Kidney (tissue), 14 donors: Measurements from ENCODE around the gene ARTN. TPM values are rescaled to one million over a fixed set of nuclear protein-coding genes. Genes with fewer than 3 reads are reported as not detected.

ENCODE experiments used
- DNase-seq, 5 donors: peaks; one replicate each; pipeline ENCODE4 v3.0.0-alpha.2; 2013 to 2020
- FAIRE-seq: peaks from 2 replicates; lab custom pipeline; 2012; peaks lifted over from hg19 to GRCh38; lab: Jason Lieb, UNC
- H3K27ac ChIP-seq, 2 donors: one replicate each; pipeline ENCODE4 v1.7.0; 2013; ENCODE audit warnings: low read depth in 2 of 2, low read length in 2 of 2, inconsistent platforms in 1 of 2
- H3K27me3 ChIP-seq: one replicate; pipeline ENCODE4 v1.7.1; 2013; ENCODE audit warnings: low read length, inconsistent platforms; ENCODE audit not compliant: control insufficient read depth, insufficient read depth
- H3K36me3 ChIP-seq, 3 donors: one replicate each; pipeline versions ENCODE4 v1.7.0 to v1.7.1; 2013; ENCODE audit warnings: low read length in 3 of 3, control low read depth in 1 of 3, inconsistent platforms in 1 of 3; ENCODE audit not compliant: insufficient read depth in 3 of 3, control insufficient read depth in 2 of 3
- H3K4me1 ChIP-seq, 3 donors: one replicate each; pipeline versions ENCODE4 v1.7.0 to v1.7.1; 2013; ENCODE audit warnings: low read length in 3 of 3, inconsistent platforms in 1 of 3, low read depth in 1 of 3; ENCODE audit not compliant: control insufficient read depth in 2 of 3, insufficient read depth in 2 of 3
- H3K4me3 ChIP-seq, 3 donors: one replicate each; pipeline versions ENCODE4 v1.7.0 to v1.8.1; 2013; ENCODE audit warnings: low read length in 3 of 3, control low read depth in 1 of 3, inconsistent platforms in 1 of 3
- H3K9ac ChIP-seq, 3 donors: one replicate each; pipeline versions ENCODE4 v1.7.0 to v1.7.1; 2013; ENCODE audit warnings: low read length in 3 of 3, control low read depth in 1 of 3, inconsistent platforms in 1 of 3
- H3K9me3 ChIP-seq, 3 donors: one replicate each; pipeline versions ENCODE4 v1.7.0 to v1.7.1; 2013; ENCODE audit warnings: low read length in 3 of 3, control low read depth in 1 of 3, inconsistent platforms in 1 of 3; ENCODE audit not compliant: control insufficient read depth in 2 of 3, insufficient read depth in 1 of 3
- intact Hi-C: fragments of 100-400 bp; cut with DNase I; formaldehyde crosslinking; loops from one replicate; pipeline ENCODE4 v1.11.1; 2022
- polyA plus RNA-seq: library from polyadenylated mRNA; stranded (reverse); fragments of 350-450 nt; fragmentation: Illumina TruSeq; extraction: RNeasy Lipid Tissue Mini Kit (QIAGEN cat#74804); gene quantifications from one replicate; pipeline ENCODE4 v1.2.3, GENCODE V29; 2014; ENCODE audit warnings: low read depth, low replicate concordance; ENCODE audit not compliant: insufficient read depth
- total RNA-seq: library from RNA; stranded (reverse); fragmentation: NEBNext Ultra II Directional; extraction: Animal tissue kit (Norgen Biotek cat#: 25700); gene quantifications from one replicate; pipeline ENCODE4 v1.2.1, GENCODE V29; 2021
- TF ChIP-seq, protein P1 (sequence below): IDR thresholded peaks from 3 replicates; pipeline ENCODE4 v1.5.1; 2012; ENCODE audit warnings: mild to moderate bottlenecking, moderate library complexity, borderline replicate concordance; ENCODE audit not compliant: insufficient read depth; ENCODE audit errors: extremely low read depth
- donor health status: control.
- donor health status: control.
- donor health status: control.
- donor health status: control.
- donor health status: control.
- donor health status: DM: yes; HTN: yes; CAD: no.
- donor health status: Normal renal cell carcinoma (clear cell type).

Gene ARTN
- total and polyA plus RNA-seq, 2 donors from 2014 or later = 1.9 to 4.3 TPM

DNA sequence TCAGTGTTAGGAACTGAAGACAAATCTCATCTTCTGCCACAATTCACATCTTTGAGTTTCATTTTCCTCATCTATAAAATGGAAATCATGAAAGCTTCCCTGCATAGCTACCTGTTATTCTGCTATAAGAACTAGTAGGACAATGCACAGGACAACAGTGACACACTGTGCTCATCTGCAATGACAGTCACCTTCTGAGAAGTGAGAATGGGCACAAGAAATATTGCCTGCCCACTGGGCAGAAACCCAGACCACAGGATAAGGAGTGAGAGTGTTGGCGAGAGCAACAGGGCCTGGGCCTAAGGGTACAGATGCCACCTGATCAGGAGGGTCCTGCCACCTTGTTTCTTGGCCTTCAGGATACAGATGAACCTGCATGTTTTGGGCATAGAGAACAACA lies 23.3 kb upstream of the ARTN start:
- TF ChIP-seq, protein P1, sequence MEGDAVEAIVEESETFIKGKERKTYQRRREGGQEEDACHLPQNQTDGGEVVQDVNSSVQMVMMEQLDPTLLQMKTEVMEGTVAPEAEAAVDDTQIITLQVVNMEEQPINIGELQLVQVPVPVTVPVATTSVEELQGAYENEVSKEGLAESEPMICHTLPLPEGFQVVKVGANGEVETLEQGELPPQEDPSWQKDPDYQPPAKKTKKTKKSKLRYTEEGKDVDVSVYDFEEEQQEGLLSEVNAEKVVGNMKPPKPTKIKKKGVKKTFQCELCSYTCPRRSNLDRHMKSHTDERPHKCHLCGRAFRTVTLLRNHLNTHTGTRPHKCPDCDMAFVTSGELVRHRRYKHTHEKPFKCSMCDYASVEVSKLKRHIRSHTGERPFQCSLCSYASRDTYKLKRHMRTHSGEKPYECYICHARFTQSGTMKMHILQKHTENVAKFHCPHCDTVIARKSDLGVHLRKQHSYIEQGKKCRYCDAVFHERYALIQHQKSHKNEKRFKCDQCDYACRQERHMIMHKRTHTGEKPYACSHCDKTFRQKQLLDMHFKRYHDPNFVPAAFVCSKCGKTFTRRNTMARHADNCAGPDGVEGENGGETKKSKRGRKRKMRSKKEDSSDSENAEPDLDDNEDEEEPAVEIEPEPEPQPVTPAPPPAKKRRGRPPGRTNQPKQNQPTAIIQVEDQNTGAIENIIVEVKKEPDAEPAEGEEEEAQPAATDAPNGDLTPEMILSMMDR = no peak
- no peak for DNase-seq
- H3K9ac ChIP-seq = no peak overlapping the region
- no peaks in the 10 kb centered on the region for H3K36me3 ChIP-seq
- no peaks in the 10 kb centered on the region for H3K9me3 ChIP-seq
- no peaks in the 10 kb centered on the region for H3K4me1 ChIP-seq
- H3K4me3 ChIP-seq = no peak overlapping the region
- no peaks in the 10 kb centered on the region for H3K27me3 ChIP-seq
- no peak overlapping the region for H3K27ac ChIP-seq
- intact Hi-C loops = no loop called here
- no peak for FAIRE-seq

DNA sequence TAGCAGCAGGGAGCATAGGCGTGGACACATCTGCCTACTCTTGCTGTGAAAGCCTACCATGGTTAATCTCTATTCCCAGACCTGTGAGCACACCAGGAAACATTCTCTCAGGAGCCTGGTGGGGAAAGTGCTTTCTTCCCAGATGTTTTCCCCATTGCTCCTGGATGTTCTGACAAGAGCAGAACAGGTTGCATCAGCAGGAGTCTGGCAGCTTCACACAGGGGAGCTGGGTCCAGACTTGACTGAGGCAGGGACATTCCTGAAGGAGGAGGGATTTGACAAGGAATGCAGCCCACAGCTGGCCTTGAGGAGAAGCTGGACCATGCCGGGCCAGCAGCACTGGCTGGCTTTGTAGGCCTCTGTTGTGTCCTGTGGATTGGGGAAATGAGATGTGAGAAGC lies 21.0 kb upstream of the ARTN start:
- TF ChIP-seq, protein P1 = no peak
- Histone ChIP-seq H3K9me3 (no peaks in the 10 kb centered on the region), H3K4me3 (no peak overlapping the region), H3K27ac (no peak overlapping the region), H3K27me3 (no peaks in the 10 kb centered on the region), H3K36me3 (no peaks in the 10 kb centered on the region), H3K4me1 (no peaks in the 10 kb centered on the region), H3K9ac (no peak overlapping the region)
- DNase-seq (peak in 1 of 5 donors; percentile 36), FAIRE-seq (no peak)
- intact Hi-C loops = no loop called here

DNA sequence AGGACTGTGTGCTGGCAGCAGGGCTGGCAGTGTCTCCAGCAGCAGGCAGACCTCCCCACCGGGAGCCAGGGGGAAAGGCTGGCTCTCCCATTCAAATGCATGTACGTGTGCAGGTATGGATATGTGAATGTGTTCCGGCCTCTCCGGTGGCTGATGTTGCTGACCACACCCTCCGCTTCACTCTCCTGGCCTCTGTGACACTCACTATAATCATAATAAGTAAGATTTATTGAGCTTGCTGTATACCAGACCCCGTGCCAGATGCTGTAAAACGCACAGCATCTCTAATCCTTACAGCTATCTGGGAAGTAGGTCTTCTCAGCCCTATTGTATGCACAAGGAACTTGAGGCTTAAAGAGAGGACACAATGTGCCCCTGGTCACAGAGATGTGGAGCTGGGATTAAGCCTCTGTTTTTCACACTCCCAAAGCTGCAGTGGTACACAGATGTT lies 20.5 kb upstream of the ARTN start:
- Histone ChIP-seq H3K36me3 (no peaks in the 10 kb centered on the region), H3K27me3 (no peaks in the 10 kb centered on the region), H3K9me3 (no peaks in the 10 kb centered on the region), H3K9ac (no peak overlapping the region), H3K27ac (no peak overlapping the region), H3K4me3 (no peak overlapping the region), H3K4me1 (no peaks in the 10 kb centered on the region)
- no peak for FAIRE-seq
- DNase-seq = no peak
- intact Hi-C loops = no loop called here
- TF ChIP-seq, protein P1 = no peak
